HG03025 (cell line): ENCODE results near the gene PABPN1L.

ENCODE experiments used
- ATAC-seq: cut with Tn5 transposase; IDR thresholded peaks from one replicate; pipeline ENCODE4 v1.9.1; 2021; ENCODE audit warnings: mild to moderate bottlenecking, moderate library complexity; ENCODE audit not compliant: unreplicated experiment, low FRiP score

The PABPN1L gene

DNA sequence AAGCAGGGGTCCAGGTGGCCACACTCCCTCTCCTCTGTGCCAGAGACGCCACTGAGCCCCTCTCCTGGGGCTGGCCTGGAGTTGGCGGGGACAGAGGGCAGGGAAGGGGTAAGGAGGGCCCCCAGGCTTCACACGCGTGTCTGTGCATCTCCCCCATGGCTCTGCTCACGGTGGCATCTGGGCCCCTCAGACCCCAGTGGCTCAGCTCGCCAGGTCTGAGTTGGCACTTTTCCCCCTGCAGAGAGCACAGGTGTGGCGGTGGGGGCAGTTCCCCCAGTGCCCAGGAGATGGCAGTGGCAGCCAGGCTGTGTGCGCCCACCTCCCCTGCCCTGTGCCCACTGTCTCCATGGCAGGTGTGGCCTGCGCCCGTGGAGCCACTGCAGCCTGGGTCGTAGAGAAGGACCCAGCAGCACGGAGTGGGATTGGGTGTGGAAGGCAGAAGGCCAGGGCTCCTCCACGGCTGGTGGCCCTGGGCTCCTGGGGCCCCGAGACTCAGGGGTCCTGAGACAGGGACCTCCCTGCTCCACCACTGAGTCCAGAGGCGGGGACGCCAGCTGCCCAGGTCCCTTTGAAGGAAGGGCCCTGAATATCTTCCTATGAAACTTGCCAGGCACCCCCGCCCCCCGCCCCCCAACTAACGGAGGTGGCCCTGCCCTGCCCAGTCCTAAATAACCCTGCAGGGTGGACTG lies 50.4 kb downstream of the PABPN1L start:
- no peak for ATAC-seq

DNA sequence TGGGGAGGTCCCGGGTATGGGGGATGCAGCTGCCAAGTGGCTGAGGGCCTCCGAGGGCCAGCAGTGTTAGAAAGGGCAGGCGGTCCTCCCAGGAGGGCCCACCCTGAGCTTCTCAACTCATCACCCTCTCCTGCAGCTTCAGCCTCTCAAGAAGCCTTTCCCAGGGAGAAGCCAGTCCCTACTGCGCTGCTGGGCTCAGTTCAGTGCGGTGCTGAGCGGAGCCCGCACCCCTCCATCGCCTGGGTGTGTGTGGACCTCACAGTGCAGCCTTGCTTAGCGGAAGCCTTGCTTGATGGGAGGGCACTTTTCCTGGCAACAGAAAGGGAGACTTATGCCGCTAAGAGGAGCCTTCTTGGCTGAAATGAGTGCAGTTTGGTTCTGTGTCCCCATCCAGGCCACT lies 51.2 kb downstream of the PABPN1L start:
- ATAC-seq: no peak

DNA sequence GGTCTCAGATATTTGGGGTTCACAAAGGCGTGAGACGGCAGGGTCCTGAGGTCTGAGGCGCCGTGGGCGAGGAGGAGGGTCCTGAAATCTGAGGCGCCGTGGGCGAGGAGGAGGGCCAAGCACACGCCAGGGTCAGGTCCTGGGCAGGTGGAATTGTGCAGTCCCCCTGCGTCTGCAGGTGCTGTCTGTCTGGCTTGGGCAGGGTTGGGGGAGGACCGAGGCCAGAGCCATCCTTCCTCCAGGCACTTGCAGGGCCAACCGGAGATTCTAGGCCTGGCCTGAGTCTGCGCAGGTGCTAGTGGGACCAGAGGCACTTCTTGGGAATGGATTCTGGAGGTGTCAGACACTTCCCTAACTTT lies 52.3 kb downstream of the PABPN1L start:
- ATAC-seq: no peak
